GM18526 (cell line): Measurements from ENCODE around the gene CNTN4.

ENCODE experiments used
- POLR2A ChIP-seq: IDR thresholded peaks from 3 replicates; pipeline ENCODE4 v1.6.1; 2011; ENCODE audit not compliant: insufficient read length; ENCODE audit errors: extremely low read depth

CNTN4 gene

DNA sequence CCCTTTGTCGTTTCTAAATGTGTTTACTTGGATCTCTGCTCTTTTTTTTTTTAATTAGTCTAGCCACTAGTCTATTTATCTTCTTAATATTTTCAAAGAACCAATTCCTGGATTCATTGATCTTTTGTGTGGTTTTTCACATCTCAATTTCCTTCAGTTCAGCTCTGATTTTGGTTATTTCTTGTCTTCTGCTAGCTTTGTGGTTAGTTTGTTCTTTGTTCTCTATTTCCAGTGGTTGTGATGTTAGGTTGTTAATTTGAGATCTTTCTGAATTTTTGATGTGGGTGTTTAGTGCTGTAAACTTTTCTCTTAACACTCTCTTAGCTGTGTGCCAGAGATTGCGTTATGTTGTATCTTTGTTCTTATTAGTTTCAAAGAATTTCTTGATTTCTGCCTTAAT, 446.1 kb downstream of the CNTN4 start:
- no peak for TF ChIP-seq POLR2A

DNA sequence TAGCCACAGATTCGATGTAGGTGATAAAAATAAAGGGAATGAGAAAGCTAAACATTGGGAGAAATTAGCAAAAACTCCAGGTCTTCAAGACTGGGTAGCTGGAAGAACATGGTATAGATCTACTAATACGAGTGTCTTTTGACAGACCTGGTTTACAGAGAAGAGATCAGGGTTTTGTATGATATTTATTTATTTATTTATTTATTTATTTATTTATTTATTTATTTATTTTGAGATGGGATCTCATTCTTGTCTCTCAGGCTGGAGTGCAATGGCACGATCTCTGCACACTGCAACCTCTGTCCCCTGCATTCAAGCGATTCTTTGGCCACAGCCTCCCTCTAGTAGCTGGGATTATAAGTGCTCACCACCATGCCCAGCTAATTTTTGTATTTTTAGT, 448.4 kb downstream of the CNTN4 start:
- TF ChIP-seq POLR2A = no peak

DNA sequence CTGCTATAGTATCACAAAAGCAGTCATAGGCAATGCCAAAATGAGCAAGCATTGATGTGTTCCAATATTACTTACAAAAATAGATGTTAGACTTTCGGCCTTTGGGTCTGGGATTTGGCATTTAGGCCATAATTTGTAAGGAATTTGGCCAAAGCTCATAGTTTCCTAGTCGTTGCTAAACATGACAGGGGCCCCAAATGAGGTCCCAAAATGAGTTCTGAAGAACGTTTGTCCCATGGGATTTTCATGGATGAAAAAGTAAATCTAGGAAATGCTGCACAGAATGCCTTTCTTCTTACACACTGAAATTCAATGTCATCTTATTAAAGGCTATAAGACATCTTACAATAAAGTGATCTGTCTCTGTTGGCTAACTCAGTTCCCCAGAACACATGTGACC, 456.0 kb downstream of the CNTN4 start:
- no peak for TF ChIP-seq POLR2A

DNA sequence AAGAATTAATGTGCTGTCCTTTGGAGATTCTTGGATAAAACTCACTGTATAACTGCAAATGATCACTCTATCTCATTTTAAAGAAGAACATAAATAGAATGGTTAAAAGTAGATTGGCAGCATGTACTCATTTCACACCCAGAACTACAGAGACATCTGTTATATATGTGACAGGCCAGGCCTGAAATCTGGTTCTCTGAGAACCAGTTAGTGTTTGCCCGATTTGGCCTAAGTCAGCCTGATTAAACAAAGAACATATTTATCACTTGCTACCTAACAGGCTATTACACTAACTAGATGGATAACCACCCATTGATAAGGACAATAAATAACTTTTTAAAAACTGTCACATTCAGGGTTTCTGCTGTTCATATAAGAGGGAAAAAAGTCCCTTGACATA, 460.1 kb downstream of the CNTN4 start:
- TF ChIP-seq POLR2A = no peak

DNA sequence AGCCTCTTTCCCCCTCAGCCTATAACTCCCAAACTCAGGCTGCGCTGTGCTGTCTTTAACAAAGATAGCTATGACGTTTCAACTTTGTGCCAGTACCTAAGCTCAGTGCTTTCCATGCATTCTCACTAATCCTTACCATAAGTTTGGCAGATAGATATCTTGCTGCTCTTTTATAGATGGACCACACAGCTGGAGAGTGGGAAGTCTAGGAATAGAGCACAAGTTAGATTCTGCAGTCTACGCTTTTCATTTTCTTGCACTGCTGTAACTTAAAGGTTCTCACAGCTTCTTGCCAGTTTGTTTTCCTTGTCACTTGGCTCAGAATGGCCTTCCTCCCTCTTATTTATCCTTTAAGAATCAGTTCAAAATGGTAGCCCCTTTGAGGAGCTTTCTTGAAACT, 468.8 kb downstream of the CNTN4 start:
- no peak for TF ChIP-seq POLR2A

DNA sequence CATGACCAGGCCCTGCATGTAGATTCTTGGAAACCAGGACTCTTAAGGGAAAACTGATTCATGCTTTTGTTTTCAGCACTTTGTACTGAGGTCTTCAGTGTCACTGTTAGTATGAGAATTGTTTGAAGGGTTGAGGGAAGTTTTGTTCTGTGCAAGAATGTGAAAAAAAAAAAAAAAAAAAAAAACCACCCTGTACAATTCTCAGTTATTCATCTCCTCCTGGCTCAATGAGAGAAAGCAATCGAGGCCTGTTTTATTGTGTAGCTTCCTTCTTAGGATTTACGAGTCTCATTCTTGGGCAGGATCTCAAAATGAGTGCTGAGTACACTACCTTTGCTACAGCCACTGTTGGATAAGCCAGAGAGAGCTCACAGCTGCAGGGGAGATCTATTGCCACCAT, 469.5 kb downstream of the CNTN4 start:
- no peak for TF ChIP-seq POLR2A

DNA sequence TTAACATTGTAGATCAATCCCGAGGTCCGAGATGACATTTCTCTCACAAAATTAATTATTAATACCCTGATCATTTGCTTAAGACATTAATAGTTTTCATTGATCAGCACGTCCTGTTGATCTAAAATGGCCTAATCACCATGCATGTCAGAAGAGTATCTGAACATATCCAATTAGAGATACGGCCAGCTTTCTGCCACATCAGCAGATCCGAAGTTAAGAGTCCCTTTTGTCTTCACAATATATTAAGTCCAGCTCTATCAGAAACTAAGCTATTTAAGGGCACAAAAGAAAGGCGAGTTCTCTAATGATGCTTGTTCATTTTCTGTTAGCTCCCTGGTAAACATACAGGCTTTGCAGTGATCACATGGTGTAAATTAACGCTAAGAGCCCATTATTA, 470.3 kb downstream of the CNTN4 start:
- no peak for TF ChIP-seq POLR2A

DNA sequence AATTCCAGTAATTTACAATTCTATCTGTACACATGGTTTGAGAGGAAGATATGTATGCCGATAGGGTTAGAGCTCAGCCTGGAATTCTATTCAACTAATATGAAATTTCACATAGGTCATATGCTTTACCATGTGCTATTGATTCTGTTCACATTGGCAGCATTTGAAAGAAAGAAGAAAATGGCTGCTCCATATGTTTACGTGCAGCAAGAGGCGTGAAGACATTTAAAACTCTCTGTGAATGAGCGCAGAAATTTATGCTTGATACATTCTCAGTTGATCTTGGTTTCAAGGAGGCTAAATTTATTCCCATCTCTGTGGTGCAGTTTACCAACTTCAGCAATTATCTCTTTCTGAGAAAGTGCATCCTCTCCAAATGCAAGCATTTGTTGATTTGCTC, 478.9 kb downstream of the CNTN4 start:
- no peak for TF ChIP-seq POLR2A

DNA sequence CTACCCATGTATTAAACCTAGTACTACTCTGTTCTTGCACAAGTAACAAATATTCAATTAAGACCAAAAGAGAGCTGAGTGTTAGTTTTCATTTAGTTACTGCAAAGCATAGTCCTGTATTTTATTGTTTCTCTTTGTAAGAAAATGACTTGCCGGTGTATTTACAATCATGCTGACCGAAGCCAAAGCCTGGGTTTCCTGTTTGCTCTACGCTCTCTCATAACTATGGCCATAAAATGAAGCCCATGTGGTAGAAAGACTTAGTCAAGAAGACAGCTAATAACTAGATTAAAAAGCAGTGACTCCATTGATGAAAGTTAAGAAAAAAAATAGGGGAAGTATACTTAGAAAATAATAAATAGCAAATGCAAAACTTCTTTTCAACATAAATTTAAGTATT, 479.9 kb downstream of the CNTN4 start:
- TF ChIP-seq POLR2A = no peak

DNA sequence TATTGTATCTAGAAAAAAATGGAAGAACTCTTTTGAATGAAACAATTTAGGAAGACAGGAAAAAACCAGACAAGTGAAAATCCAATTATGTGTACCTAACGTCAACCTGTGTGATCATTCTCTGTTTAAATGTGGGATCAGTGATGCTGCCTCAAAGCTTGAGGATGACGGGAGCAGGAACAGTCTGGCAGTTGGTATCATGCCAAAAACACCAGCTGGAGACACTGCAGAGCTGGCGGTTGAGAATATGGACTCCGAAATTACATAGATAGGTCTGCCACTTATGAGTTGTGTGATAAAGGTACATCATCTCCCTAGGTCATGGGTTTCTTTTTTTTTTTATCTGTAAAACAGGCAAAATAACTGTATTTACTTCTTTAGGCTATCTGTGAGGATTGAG, 480.5 kb downstream of the CNTN4 start:
- no peak for TF ChIP-seq POLR2A

DNA sequence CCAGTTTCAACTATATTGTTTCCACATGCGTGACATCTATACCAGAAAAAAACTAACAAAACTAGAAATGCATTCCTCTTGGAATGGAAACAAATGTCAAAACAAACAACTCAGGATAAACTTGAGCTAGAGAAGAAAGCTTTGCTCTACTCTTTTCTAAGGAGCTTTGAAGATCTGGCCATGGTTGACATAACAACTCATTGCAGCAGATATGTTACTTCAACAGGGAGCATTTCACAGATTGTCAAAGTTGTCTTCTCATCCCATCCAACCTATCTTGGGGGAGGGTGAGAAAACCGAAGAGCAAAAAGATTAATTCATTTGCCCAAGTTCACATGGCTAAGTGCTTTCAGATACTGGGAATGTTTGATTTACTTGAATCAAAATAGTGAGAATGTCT, 484.4 kb downstream of the CNTN4 start:
- TF ChIP-seq POLR2A = no peak

DNA sequence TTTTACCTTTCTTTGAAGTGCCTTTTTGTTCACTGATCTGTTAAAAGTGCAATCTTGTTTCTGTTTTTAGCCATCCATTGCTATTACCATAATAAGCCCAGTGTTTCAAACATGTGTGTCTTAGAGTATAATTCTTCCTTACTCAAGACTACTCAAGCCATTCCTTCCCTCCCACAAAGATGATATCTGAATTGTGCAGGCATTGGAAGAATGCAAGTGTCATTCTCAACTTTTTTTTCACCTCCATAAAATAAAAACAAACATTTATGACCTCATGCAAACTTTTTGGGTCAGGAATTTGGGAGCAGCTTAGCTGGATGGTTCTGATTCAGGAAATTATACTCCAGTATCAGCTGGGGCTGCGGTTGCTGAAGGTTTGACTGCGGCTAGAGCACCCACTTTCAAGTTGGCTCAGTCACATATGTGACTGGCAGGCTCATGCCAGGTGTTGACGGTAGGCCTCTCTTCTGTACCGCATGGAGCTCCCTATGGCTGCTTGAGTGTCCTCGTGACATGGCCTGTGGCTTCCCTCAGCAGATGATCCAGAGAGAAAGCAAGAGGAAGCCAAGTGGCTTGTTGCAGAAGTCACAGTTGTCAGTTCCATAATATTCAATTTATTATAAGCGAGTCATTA, 490.8 kb downstream of the CNTN4 start:
- TF ChIP-seq POLR2A = no peak

DNA sequence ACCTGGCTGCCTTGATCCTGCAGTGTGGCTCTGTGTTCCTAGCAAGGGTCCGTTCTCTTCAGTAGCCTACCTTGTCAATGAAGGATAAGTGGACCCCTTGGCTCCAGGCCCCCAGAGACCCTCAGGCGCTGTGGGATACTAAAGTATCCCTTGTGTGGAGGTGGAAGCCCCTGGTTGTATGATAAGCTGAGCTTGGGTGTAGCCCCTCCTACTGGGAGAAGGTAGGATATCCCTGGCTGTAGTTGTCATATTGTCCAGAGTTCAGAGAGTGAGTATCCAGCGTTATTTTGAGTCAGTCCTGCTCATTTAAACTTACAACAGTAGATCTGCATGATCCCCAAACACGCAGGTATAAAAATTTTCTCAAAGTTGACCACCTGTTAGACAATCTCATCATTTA, 496.8 kb downstream of the CNTN4 start:
- TF ChIP-seq POLR2A = no peak

DNA sequence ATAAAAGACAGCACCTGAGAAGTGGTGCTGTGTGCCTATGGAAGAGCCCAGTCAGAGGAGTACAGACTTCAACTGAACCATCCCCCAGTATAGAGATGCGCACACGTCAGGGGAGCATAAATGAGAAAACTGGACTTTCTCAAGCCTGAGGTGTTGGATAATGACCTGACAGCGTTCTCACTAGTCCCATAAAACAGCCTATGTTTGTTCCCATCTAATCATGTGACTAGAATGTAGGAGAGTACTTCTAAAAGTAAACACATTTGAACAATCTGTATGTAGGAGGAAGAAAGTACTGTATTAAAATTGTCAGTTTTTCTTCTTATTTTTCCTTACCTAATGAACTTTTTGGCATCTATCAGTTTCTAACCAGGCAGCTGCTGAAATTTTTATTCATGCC, 498.9 kb downstream of the CNTN4 start:
- TF ChIP-seq POLR2A = no peak

DNA sequence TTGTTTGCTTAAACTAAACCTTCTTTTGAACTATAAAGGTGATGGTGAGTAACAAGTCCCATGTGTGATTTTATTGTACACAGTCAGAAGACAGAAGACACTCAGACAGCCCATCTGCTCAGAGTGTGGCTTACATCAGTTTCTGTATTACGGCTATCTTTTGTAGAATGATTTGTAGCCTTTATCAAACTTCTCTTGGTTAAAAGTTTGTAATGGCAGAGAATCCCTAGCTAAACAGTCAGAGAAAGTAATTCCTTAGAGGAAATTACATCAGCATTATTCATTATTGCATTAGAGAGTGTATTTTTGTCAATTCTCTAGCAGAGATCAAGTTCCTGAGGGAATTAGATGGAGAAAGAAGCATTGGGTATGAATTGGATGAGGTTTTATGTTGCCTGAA, 500.8 kb downstream of the CNTN4 start:
- no peak for TF ChIP-seq POLR2A

DNA sequence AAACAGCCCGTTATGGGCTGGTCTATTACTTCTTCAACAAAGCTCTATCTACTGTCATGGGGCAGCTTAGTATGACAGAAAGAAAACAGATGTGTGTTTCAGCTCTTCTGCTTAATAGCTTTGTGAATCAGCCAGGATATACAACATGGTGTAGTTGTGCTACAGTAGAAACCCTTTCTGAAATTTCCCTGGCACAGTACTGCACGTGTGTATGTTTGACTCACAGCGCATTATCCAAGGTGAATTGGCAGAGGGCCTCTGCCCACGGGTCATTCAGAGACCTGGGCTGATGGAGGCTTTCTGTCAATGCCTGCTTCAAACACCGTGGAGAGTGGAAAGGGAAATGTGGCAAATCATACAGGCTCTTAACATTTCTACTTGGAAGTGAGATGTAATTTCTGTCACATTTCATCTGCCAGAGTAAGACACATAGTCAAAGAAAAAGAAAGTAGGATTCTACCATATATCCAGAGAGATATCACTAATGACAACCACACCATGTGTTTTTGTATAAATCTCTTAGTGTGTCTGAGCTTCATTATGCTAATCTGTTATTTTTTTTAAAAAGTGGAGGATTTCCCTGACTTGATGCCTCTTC, 505.1 kb downstream of the CNTN4 start:
- TF ChIP-seq POLR2A = no peak

DNA sequence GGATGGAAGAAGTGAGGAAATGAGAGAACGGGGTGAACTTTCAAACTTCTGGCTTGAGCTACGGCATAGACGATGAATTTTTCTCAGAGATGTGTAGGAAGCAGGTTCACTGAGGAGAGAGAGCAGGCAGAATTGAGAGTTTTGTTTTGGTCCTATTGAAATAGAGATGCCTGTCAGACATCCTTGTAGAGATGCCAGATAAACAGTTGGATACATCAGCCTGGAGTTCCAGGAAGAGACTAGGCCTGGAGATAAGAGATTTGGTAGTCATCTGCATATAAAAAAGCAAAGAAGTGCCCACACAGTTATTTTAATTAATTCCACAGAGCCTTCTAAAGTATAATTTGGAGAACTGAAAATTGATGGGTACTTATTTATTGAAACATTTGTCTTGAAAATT, 515.9 kb downstream of the CNTN4 start:
- TF ChIP-seq POLR2A = no peak
